Measurements from ENCODE around the gene POU2F3. TPM values are rescaled to one million over a fixed set of nuclear protein-coding genes. Genes with fewer than 3 reads are reported as not detected.

The POU2F3 gene
- total RNA-seq, 1 experiment from 2014 or later: not detected

GRCh38 chr11:120290956-120291355 lies 51.0 kb downstream of the POU2F3 start:
- H3K4me1 ChIP-seq (ENCODE audit: control insufficient read depth, insufficient read depth, low read length): no peaks in the 10 kb centered on the region
- H3K27me3 ChIP-seq (ENCODE audit: control insufficient read depth, insufficient read depth, low read length): peaks cover 56% of the 10 kb centered on the region
- H3K36me3 ChIP-seq (ENCODE audit: control insufficient read depth, insufficient read depth, low read length): no peaks in the 10 kb centered on the region
- no peak overlapping the region for H3K27ac ChIP-seq (ENCODE audit: low read length)
- H3K9me3 ChIP-seq (ENCODE audit: control insufficient read depth, insufficient read depth, low read depth, low read length): no peaks in the 10 kb centered on the region
- no peak for DNase-seq (ENCODE audit: low read depth, low spot score)
- TF ChIP-seq TCF7L2 (IDR thresholded peaks at IDR 0.05; ENCODE audit: low read depth, low read length): no peak
- TF ChIP-seq, protein P1, sequence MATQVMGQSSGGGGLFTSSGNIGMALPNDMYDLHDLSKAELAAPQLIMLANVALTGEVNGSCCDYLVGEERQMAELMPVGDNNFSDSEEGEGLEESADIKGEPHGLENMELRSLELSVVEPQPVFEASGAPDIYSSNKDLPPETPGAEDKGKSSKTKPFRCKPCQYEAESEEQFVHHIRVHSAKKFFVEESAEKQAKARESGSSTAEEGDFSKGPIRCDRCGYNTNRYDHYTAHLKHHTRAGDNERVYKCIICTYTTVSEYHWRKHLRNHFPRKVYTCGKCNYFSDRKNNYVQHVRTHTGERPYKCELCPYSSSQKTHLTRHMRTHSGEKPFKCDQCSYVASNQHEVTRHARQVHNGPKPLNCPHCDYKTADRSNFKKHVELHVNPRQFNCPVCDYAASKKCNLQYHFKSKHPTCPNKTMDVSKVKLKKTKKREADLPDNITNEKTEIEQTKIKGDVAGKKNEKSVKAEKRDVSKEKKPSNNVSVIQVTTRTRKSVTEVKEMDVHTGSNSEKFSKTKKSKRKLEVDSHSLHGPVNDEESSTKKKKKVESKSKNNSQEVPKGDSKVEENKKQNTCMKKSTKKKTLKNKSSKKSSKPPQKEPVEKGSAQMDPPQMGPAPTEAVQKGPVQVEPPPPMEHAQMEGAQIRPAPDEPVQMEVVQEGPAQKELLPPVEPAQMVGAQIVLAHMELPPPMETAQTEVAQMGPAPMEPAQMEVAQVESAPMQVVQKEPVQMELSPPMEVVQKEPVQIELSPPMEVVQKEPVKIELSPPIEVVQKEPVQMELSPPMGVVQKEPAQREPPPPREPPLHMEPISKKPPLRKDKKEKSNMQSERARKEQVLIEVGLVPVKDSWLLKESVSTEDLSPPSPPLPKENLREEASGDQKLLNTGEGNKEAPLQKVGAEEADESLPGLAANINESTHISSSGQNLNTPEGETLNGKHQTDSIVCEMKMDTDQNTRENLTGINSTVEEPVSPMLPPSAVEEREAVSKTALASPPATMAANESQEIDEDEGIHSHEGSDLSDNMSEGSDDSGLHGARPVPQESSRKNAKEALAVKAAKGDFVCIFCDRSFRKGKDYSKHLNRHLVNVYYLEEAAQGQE (IDR thresholded peaks at IDR 0.05; ENCODE audit: insufficient read depth in 1 of 2, low read depth in 2 of 2, low read length in 1 of 2): no peak
- TF ChIP-seq SIN3A (IDR thresholded peaks at IDR 0.05; ENCODE audit: borderline replicate concordance, insufficient read depth, low read depth, low read length): no peak
- no peak for TF ChIP-seq CTCF (IDR thresholded peaks at IDR 0.05)
- TF ChIP-seq POLR2AphosphoS5 (IDR thresholded peaks at IDR 0.05; ENCODE audit: low read depth, low read length): no peak
- intact Hi-C loops (cut with micrococcal nuclease; ENCODE audit: unreplicated experiment) (no loop called here), in situ Hi-C loops (cut with HindIII; ENCODE audit: low pct_unique_long_range_greater_than_20kb, low sequenced_read_pairs) (no loop called here)
- ChIA-PET CTCF (interaction anchor here (0.8 kb wide), 1 partner anchor 13 kb away, joined by 3 read pairs; no protein-coding TSS in a partner anchor), POLR2A (no interaction called here)
- no peak for ATAC-seq
- no peak overlapping the region for H3K4me3 ChIP-seq (ENCODE audit: low read depth in 2 of 2, low read length in 2 of 2)
- no TSS peak for BruUV-seq (replicated peaks)

DNA sequence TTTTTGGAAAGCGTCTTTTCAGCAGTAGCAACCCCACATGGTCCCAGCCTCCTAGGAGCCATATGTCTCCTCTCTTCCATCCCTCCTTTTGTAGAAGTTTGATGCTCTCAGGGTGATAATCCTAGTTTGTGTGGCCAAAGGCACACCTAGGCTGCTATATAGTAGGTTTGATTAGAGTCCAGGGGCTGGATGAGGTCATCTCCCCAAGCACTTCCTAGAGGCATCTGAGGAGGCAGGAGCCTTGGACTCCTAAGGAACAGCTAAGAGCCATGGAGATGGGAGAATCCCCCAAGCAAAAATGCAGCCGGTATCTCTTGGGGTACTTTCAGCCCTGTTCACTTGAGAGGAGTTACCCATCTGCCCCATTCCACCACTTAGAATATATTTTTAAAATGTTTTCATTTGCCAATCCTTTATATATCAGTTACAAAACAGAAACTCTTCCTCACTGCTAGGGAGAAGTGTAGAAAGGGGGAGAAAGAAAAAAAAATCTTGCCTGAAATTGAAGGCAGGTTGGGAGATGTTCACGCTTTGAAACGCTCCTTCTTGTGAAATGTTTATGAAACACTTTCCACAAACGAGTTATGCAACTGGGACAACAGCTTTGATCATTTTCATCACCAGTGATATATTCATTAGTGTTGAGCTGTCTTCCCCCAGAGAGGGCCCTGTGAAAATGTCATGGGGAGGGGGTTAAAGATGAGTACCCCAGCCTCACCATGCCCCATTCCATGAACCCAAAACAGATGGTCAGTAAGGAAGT lies 53.3 kb downstream of the POU2F3 start:
- no peak for DNase-seq (ENCODE audit: low read depth, low spot score)
- CTCF ChIA-PET: no interaction called here
- H3K27me3 ChIP-seq (ENCODE audit: control insufficient read depth, insufficient read depth, low read length): peaks cover 62% of the 10 kb centered on the region
- no peak for ATAC-seq
- no peaks in the 10 kb centered on the region for H3K36me3 ChIP-seq (ENCODE audit: control insufficient read depth, insufficient read depth, low read length)
- H3K9me3 ChIP-seq (ENCODE audit: control insufficient read depth, insufficient read depth, low read depth, low read length): no peaks in the 10 kb centered on the region
- BruUV-seq (replicated peaks): no TSS peak
- POLR2A ChIA-PET: interaction anchor here (0.6 kb wide), 1 partner anchor 89 kb away, joined by 11 read pairs; no protein-coding TSS in a partner anchor
- TF ChIP-seq TCF7L2 (IDR thresholded peaks at IDR 0.05; ENCODE audit: low read depth, low read length): no peak
- intact Hi-C loops (cut with micrococcal nuclease; ENCODE audit: unreplicated experiment): no loop called here
- H3K4me3 ChIP-seq (ENCODE audit: low read depth in 2 of 2, low read length in 2 of 2): no peak overlapping the region
- in situ Hi-C loops (cut with HindIII; ENCODE audit: low pct_unique_long_range_greater_than_20kb, low sequenced_read_pairs): no loop called here
- no peak overlapping the region for H3K27ac ChIP-seq (ENCODE audit: low read length)
- no peaks in the 10 kb centered on the region for H3K4me1 ChIP-seq (ENCODE audit: control insufficient read depth, insufficient read depth, low read length)

DNA sequence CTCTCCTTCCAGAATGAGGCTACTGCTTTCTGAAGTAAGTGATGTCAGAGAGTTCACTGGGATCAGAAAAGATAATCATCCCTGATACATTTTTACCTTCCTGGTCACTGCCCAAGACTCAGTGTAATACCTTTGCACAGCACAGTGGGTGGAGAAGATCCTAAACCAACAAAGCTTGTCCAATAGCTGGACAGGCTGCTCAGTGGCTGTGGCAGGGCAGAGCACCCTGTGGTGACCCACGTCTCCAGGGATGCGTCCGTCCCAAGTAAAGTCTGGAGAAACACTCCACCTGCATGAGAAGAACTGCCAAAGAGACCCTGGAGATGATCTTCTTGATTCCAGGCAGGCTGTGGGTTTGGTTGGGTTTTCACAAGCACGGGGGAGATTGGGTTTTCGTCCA lies 54.2 kb downstream of the POU2F3 start:
- Histone ChIP-seq H3K36me3 (ENCODE audit: control insufficient read depth, insufficient read depth, low read length) (no peaks in the 10 kb centered on the region), H3K4me3 (ENCODE audit: low read depth in 2 of 2, low read length in 2 of 2) (no peak overlapping the region), H3K27me3 (ENCODE audit: control insufficient read depth, insufficient read depth, low read length) (peaks cover 54% of the 10 kb centered on the region), H3K4me1 (ENCODE audit: control insufficient read depth, insufficient read depth, low read length) (no peaks in the 10 kb centered on the region), H3K9me3 (ENCODE audit: control insufficient read depth, insufficient read depth, low read depth, low read length) (no peaks in the 10 kb centered on the region), H3K27ac (ENCODE audit: low read length) (no peak overlapping the region)
- DNase-seq (ENCODE audit: low read depth, low spot score) (no peak), ATAC-seq (no peak)
- TF ChIP-seq, protein P1 (IDR thresholded peaks at IDR 0.05; ENCODE audit: insufficient read depth in 1 of 2, low read depth in 2 of 2, low read length in 1 of 2): no peak
- TF ChIP-seq TCF7L2 (IDR thresholded peaks at IDR 0.05; ENCODE audit: low read depth, low read length) (no peak), CTCF (IDR thresholded peaks at IDR 0.05) (no peak), SIN3A (IDR thresholded peaks at IDR 0.05; ENCODE audit: borderline replicate concordance, insufficient read depth, low read depth, low read length) (no peak), POLR2AphosphoS5 (IDR thresholded peaks at IDR 0.05; ENCODE audit: low read depth, low read length) (no peak)
- in situ Hi-C loops (cut with HindIII; ENCODE audit: low pct_unique_long_range_greater_than_20kb, low sequenced_read_pairs) (no loop called here), intact Hi-C loops (cut with micrococcal nuclease; ENCODE audit: unreplicated experiment) (no loop called here)
- POLR2A ChIA-PET: no interaction called here
- CTCF ChIA-PET: no interaction called here
- BruUV-seq (replicated peaks): no TSS peak
